Peyer's patch (tissue), 4 donors: ENCODE measurements around the gene MAP3K8. TPM values are rescaled to one million over a fixed set of nuclear protein-coding genes. Genes with fewer than 3 reads are reported as not detected.
"Not testable (repeated sequence)": the region's sequence is repeated elsewhere in the genome, so short reads cannot be mapped to it uniquely, and the experiment has no call there.

ENCODE experiments used
- DNase-seq, 3 donors: peaks; one replicate each; pipeline ENCODE4 v3.0.0-alpha.2; 2017 to 2019
- H3K27ac ChIP-seq, 4 donors: fragments of 200-600 bp; sonication (generic); one replicate each; pipeline ENCODE4 v1.5.1; 2016 to 2019
- H3K27me3 ChIP-seq, 2 donors: fragments of 200-600 bp; sonication (generic); one replicate each; pipeline ENCODE4 v1.5.1; 2019
- H3K36me3 ChIP-seq, 3 donors: fragments of 200-600 bp; sonication (generic); one replicate each; pipeline ENCODE4 v1.5.1; 2016 to 2019
- H3K4me1 ChIP-seq, 4 donors: fragments of 200-600 bp; sonication (generic); one replicate each; pipeline ENCODE4 v1.5.1; 2016 to 2019
- H3K4me3 ChIP-seq, 4 donors: fragments of 200-600 bp; sonication (generic); 1 replicate in 3 of 4; 2 replicates in 1 of 4; pipeline ENCODE4 v1.5.1; 2016 to 2019; ENCODE audit warnings: mild to moderate bottlenecking in 1 of 4
- H3K9me3 ChIP-seq, 4 donors: fragments of 200-600 bp; sonication (generic); one replicate each; pipeline ENCODE4 v1.5.1; 2016 to 2019; ENCODE audit warnings: mild to moderate bottlenecking in 1 of 4
- CTCF ChIP-seq, 6 experiments: fragments of 450-650 bp in 4 of 6; fragments of 200-600 bp in 2 of 6; sonication (generic) in 1 of 6; IDR thresholded peaks; one replicate each; pipeline ENCODE4 v1.5.1; 2017 to 2019; ENCODE audit warnings: antibody characterized with exemption in 6 of 6, mild to moderate bottlenecking in 3 of 6, moderate library complexity in 1 of 6
- POLR2A ChIP-seq, 2 donors: fragments of 450-650 bp; IDR thresholded peaks; one replicate each; pipeline ENCODE4 v1.5.1; 2017; ENCODE audit warnings: antibody characterized with exemption in 2 of 2, mild to moderate bottlenecking in 2 of 2, moderate library complexity in 2 of 2
- total RNA-seq, 4 donors: library from RNA; depleted of rRNA; stranded (reverse); fragments of >200 nt; gene quantifications; one replicate each; pipeline ENCODE4 v1.1.0, GENCODE V29; 2016

Gene MAP3K8
- total RNA-seq, 4 donors from 2014 or later: 3.5 to 19.0 (median 11.5) TPM

- no peak for TF ChIP-seq CTCF (IDR thresholded peaks at IDR 0.05)
- TF ChIP-seq POLR2A (IDR thresholded peaks at IDR 0.05): no peak
- Histone ChIP-seq H3K36me3 (no peaks in the 10 kb centered on the region), H3K4me3 (no peak overlapping the region), H3K27me3 (no peaks in the 10 kb centered on the region), H3K27ac (no peak overlapping the region), H3K4me1 (no peaks in the 10 kb centered on the region), H3K9me3 (no peaks in the 10 kb centered on the region)
- DNase-seq: no peak
Observed at GRCh38 chr10:30476511-30477155, 42.6 kb downstream of the MAP3K8 start.

DNA sequence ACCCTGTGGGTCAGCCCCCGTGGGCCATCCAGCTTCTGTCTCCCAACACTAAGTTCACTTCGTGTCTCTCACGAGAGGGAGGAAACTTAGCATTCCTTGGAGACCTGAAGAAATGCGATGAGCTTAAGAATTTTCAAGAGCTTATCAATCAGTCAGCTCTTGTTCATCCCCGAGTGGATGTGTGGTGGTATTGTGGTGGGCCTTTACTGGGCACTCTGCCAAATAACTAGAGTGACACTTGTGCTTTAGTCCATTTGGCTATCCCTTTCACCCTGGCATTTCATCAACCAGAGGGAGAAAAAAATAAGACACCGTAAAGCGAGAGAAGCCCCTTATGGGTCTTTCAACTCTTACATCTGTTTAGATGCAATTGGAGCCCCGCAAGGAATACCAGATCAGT is 45.5 kb downstream of the MAP3K8 start:
- not testable (repeated sequence) for H3K4me3 ChIP-seq, H3K27ac ChIP-seq, DNase-seq, H3K36me3 ChIP-seq, H3K27me3 ChIP-seq, H3K4me1 ChIP-seq, H3K9me3 ChIP-seq

DNA sequence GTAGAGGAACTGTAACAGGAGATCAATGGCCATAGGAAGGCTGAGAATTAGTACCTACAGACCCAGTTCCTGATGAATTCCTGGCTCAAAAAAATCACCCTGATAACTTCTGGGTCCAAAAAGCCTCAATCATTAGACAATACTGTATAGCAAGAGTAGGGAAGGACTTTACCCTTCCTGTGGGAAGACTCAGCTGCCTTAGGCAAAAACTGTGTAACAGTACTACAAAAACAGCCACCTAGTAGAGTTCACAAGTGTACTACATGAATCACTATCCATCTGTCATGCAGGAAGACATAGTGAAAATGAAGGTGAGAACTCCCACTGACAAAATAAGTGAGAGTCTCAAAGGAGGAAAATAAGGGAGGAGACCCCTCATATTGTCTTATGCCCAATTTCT is 47.6 kb downstream of the MAP3K8 start:
- Histone ChIP-seq H3K27ac (no peak overlapping the region), H3K27me3 (no peaks in the 10 kb centered on the region), H3K36me3 (no peaks in the 10 kb centered on the region), H3K9me3 (peaks cover 0 to 2% (median 0%) of the 10 kb centered on the region in 4 donors), H3K4me1 (no peaks in the 10 kb centered on the region), H3K4me3 (no peak overlapping the region)
- TF ChIP-seq CTCF (IDR thresholded peaks at IDR 0.05) (no peak), POLR2A (IDR thresholded peaks at IDR 0.05) (no peak)
- no peak for DNase-seq

- peaks cover 0 to 2% (median 0%) of the 10 kb centered on the region in 4 donors for H3K9me3 ChIP-seq
- no peaks in the 10 kb centered on the region for H3K4me1 ChIP-seq
- TF ChIP-seq CTCF (IDR thresholded peaks at IDR 0.05) (no peak), POLR2A (IDR thresholded peaks at IDR 0.05) (no peak)
- peak overlapping the region in 3 of 4 donors; percentile 1 to 64 (median 39) for H3K27ac ChIP-seq
- no peaks in the 10 kb centered on the region for H3K27me3 ChIP-seq
- DNase-seq: no peak
- H3K4me3 ChIP-seq: no peak overlapping the region
- H3K36me3 ChIP-seq: no peaks in the 10 kb centered on the region
Observed at GRCh38 chr10:30488316-30488715, 54.3 kb downstream of the MAP3K8 start.

- H3K27me3 ChIP-seq: no peaks in the 10 kb centered on the region
Observed at GRCh38 chr10:30489346-30489745, 55.4 kb downstream of the MAP3K8 start.

More at GRCh38 chr10:30489346-30489745, 55.4 kb downstream of the MAP3K8 start:
- no peak for DNase-seq
- Histone ChIP-seq H3K36me3 (no peaks in the 10 kb centered on the region), H3K27ac (no peak overlapping the region), H3K4me1 (no peaks in the 10 kb centered on the region), H3K4me3 (no peak overlapping the region), H3K9me3 (no peaks in the 10 kb centered on the region)
- TF ChIP-seq CTCF (IDR thresholded peaks at IDR 0.05): no peak
- no peak for TF ChIP-seq POLR2A (IDR thresholded peaks at IDR 0.05)
